ENCODE measurements around the gene MSANTD2.
"Not testable (repeated sequence)": the region's sequence is repeated elsewhere in the genome, so short reads cannot be mapped to it uniquely, and the experiment has no call there.

The MSANTD2 gene

DNA sequence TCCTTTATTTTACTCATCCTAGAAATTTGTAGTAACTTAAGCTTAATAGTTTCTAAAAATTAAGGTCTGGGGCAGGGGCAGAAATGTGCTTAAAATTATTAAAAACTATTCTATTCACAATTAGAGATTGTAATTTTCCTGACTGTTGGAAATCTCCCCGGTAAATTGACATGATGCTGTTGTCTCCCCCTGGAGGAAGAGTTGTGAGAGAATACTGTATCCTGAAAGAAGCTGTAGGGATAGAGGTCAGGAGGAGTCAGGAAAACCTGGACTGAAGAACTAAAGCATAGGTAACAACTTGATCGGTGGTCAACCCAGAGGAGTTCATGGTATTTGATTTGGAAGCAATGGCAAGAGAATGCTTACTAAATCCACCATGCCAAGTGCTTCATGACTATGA is 21.9 kb downstream of the MSANTD2 start:
- Histone ChIP-seq H3K27ac (ENCODE audit: low read length) (no peak overlapping the region), H4K20me1 (ENCODE audit: insufficient read depth, low read length) (no peaks in the 10 kb centered on the region; the same call in 1 of the 2 replicates), H2AFZ (ENCODE audit: low read depth, low read length) (no peak overlapping the region), H3K9me3 (ENCODE audit: insufficient read depth, low read length) (no peaks in the 10 kb centered on the region), H3K27me3 (ENCODE audit: low read depth, low read length) (no peaks in the 10 kb centered on the region), H3K4me1 (ENCODE audit: low read length) (peaks cover 6% of the 10 kb centered on the region; the same call in 1 of the 2 replicates), H3K36me3 (replicated peaks; ENCODE audit: low read depth, low read length) (no peaks in the 10 kb centered on the region), H3K4me2 (ENCODE audit: low read length) (no peak overlapping the region), H3K9ac (ENCODE audit: low read length) (no peak overlapping the region), H3K79me2 (ENCODE audit: low read length) (no peaks in the 10 kb centered on the region), H3K4me3 (ENCODE audit: low read length) (no peak overlapping the region)
- TF ChIP-seq EZH2phosphoT487 (IDR thresholded peaks at IDR 0.05; ENCODE audit: low read depth) (no peak), CTCF (IDR thresholded peaks at IDR 0.05; ENCODE audit: low read depth, low read length) (0 out of 2 replicates have a peak, but pooled peaks have one; percentile 16)

DNA sequence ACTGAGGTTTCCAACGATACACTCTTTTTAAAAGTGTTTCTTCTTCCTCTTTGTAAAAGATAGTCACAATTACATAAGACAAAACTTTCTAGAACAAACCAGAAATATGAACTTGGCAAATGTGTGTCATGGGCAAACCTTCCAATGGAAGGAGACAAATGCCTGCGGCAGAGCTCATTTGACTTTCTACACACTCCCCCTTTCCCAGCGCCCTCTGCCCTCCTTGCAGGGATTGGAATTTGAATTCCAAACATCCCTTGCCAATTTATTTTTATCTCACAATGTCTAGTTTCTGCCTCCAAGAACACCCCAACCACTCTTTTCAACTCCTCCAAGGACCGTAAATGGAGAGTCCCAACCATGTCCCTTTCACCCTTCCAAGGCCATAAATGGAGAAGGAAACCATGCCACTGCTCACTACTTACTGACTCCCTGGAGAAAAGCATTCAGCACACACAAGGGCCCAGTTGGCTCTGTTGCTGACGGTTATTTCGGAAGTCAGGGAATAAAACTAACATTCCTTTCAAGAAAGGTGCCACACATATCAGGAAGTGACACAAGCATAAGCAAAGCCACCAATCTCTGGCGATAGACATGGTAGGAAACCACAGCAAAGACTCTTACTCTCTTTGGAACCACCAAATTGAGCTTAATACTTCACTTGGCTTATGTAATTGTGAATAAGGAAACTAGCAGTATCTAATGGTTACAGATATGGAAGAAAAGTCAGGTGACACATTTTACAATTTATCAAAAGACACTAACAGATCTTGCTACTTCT is 23.2 kb downstream of the MSANTD2 start:
- Histone ChIP-seq H3K4me3 (ENCODE audit: low read length) (no peak overlapping the region), H3K4me2 (ENCODE audit: low read length) (no peak overlapping the region), H3K27ac (ENCODE audit: low read length) (no peak overlapping the region), H3K27me3 (ENCODE audit: low read depth, low read length) (no peaks in the 10 kb centered on the region), H3K79me2 (ENCODE audit: low read length) (no peaks in the 10 kb centered on the region), H3K4me1 (ENCODE audit: low read length) (peaks cover 6% of the 10 kb centered on the region; the same call in 1 of the 2 replicates), H3K9ac (ENCODE audit: low read length) (no peak overlapping the region), H2AFZ (ENCODE audit: low read depth, low read length) (no peak overlapping the region), H3K9me3 (ENCODE audit: insufficient read depth, low read length) (no peaks in the 10 kb centered on the region), H4K20me1 (ENCODE audit: insufficient read depth, low read length) (no peaks in the 10 kb centered on the region; the same call in 1 of the 2 replicates), H3K36me3 (replicated peaks; ENCODE audit: low read depth, low read length) (no peaks in the 10 kb centered on the region)
- TF ChIP-seq CTCF (IDR thresholded peaks at IDR 0.05; ENCODE audit: low read depth, low read length) (no peak), EZH2phosphoT487 (IDR thresholded peaks at IDR 0.05; ENCODE audit: low read depth) (no peak)

- not testable (repeated sequence) for H3K79me2 ChIP-seq (ENCODE audit: low read length); H3K4me1 ChIP-seq (ENCODE audit: low read length); H4K20me1 ChIP-seq (ENCODE audit: insufficient read depth, low read length); H3K4me3 ChIP-seq (ENCODE audit: low read length); H3K36me3 ChIP-seq (replicated peaks; ENCODE audit: low read depth, low read length); H3K9me3 ChIP-seq (ENCODE audit: insufficient read depth, low read length); H3K9ac ChIP-seq (ENCODE audit: low read length); H3K27me3 ChIP-seq (ENCODE audit: low read depth, low read length); H3K4me2 ChIP-seq (ENCODE audit: low read length); H2AFZ ChIP-seq (ENCODE audit: low read depth, low read length); H3K27ac ChIP-seq (ENCODE audit: low read length)
Measured at GRCh38 chr11:124770959-124771358, 29.2 kb downstream of the MSANTD2 start.

GRCh38 chr11:124769806-124770774 is 30.1 kb downstream of the MSANTD2 start:
- TF ChIP-seq EZH2phosphoT487 (IDR thresholded peaks at IDR 0.05; ENCODE audit: low read depth) (no peak), CTCF (IDR thresholded peaks at IDR 0.05; ENCODE audit: low read depth, low read length) (no peak)
- H3K79me2 ChIP-seq (ENCODE audit: low read length) = no peaks in the 10 kb centered on the region
- H3K4me2 ChIP-seq (ENCODE audit: low read length) = no peak overlapping the region
- no peak overlapping the region for H3K4me3 ChIP-seq (ENCODE audit: low read length)
- H3K27me3 ChIP-seq (ENCODE audit: low read depth, low read length) = no peaks in the 10 kb centered on the region
- no peak overlapping the region for H3K27ac ChIP-seq (ENCODE audit: low read length)
- H3K9me3 ChIP-seq (ENCODE audit: insufficient read depth, low read length) = no peaks in the 10 kb centered on the region
- H2AFZ ChIP-seq (ENCODE audit: low read depth, low read length) = no peak overlapping the region
- H4K20me1 ChIP-seq (ENCODE audit: insufficient read depth, low read length) = no peaks in the 10 kb centered on the region
- peaks cover 12% of the 10 kb centered on the region for H3K36me3 ChIP-seq (replicated peaks; ENCODE audit: low read depth, low read length)
- H3K9ac ChIP-seq (ENCODE audit: low read length) = no peak overlapping the region
- no peaks in the 10 kb centered on the region for H3K4me1 ChIP-seq (ENCODE audit: low read length)
